ENCODE data around the gene CGA.

DNA sequence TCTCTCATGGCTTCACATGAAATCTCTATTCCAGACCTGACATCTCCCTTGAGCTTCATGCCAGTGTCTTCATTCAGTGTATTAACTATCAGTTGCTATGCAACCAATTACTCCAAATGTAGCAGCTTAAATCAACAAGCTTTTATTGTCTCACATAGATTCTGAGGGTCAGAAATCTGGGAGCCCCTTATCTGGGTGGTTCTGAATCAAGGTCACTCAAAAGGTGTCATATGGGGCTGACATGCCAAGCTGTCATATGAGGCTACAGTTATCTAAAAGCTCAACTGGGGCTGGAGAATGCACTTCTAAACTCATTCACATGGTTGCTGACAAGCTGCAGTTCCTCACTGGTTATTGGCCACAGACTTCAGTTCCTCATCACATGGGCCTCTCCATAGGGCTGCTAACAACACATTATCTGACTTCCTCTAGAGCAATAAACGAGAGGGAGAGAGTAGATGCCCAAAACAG is 7.3 kb upstream of the CGA start:
- TF ChIP-seq, protein P1, sequence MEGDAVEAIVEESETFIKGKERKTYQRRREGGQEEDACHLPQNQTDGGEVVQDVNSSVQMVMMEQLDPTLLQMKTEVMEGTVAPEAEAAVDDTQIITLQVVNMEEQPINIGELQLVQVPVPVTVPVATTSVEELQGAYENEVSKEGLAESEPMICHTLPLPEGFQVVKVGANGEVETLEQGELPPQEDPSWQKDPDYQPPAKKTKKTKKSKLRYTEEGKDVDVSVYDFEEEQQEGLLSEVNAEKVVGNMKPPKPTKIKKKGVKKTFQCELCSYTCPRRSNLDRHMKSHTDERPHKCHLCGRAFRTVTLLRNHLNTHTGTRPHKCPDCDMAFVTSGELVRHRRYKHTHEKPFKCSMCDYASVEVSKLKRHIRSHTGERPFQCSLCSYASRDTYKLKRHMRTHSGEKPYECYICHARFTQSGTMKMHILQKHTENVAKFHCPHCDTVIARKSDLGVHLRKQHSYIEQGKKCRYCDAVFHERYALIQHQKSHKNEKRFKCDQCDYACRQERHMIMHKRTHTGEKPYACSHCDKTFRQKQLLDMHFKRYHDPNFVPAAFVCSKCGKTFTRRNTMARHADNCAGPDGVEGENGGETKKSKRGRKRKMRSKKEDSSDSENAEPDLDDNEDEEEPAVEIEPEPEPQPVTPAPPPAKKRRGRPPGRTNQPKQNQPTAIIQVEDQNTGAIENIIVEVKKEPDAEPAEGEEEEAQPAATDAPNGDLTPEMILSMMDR (IDR thresholded peaks at IDR 0.05): no peak
- TF ChIP-seq POLR2A (IDR thresholded peaks at IDR 0.05): no peak
